Motor neuron (in vitro differentiated cells): Measurements from ENCODE around the gene RYR2. TPM values are rescaled to one million over a fixed set of nuclear protein-coding genes. Genes with fewer than 3 reads are reported as not detected.
A peak's percentile ranks its signal among the peaks of the same experiment; 100 is the strongest.

ENCODE experiments used
- ATAC-seq, 8 experiments: fragments of 200-7000 bp; cut with Tn5 transposase; replicated peaks in 6 of 8; 2 replicates each; pipeline ENCODE4 v1.8.0; 2021; ENCODE audit warnings: mild to moderate bottlenecking in 8 of 8, moderate library complexity in 8 of 8
- H3K27ac ChIP-seq, 2 donors: fragments of 250-450 bp; sonication (Bioruptor Pico); 2 replicates each; pipeline ENCODE4 v1.9.0; 2021; ENCODE audit warnings: antibody characterized with exemption in 2 of 2, mild to moderate bottlenecking in 2 of 2, moderate library complexity in 1 of 2
- H3K4me1 ChIP-seq, 2 donors: fragments of 250-450 bp; sonication (Bioruptor Pico); replicated peaks in 1 of 2; 2 replicates each; pipeline ENCODE4 v1.6.1; 2021; ENCODE audit warnings: antibody characterized with exemption in 2 of 2, mild to moderate bottlenecking in 2 of 2, moderate library complexity in 1 of 2
- H3K4me3 ChIP-seq, 5 donors: fragments of 250-450 bp; sonication (Bioruptor Pico); 2 replicates each; pipeline ENCODE4 v1.9.0; 2021; ENCODE audit warnings: antibody characterized with exemption in 5 of 5, mild to moderate bottlenecking in 5 of 5, moderate library complexity in 4 of 5
- WGBS, 10 experiments: fragments of 450-650 bp; shearing (Covaris generic); methylation state at CpG; one replicate each; pipeline ENCODE4 v1.0.0; 2022; 5-methylcytosine and 5-hydroxymethylcytosine counted together
- in situ Hi-C, 9 experiments: fragments of 400-800 bp; cut with MboI; loops; one replicate each; pipeline ENCODE4 v1.15.0; 2021; ENCODE audit warnings: low sequenced_read_pairs in 9 of 9, low pct_unique_long_range_greater_than_20kb in 2 of 9; ENCODE audit not compliant: unreplicated experiment in 9 of 9
- total RNA-seq, 8 experiments: library from RNA; unstranded; fragments of 300-600 nt; gene quantifications; 2 replicates each; pipeline versions ENCODE4 v1.2.3 to v1.2.4, GENCODE V29; 2022

The RYR2 gene
- total RNA-seq, 8 experiments from 2014 or later = 0.32 to 6.8 (median 0.63) TPM

GRCh38 chr1:237393632-237394031 is 351.6 kb downstream of the RYR2 start:
- in situ Hi-C loops = loop anchor here in 1 of 9 experiments (25.0 kb wide), 1 partner anchor 631 kb away; no protein-coding TSS in a partner anchor
- 0 to 91% (median 55%) methylated on average over 1 to 3 of the region's 3 CpGs for WGBS, 10 experiments
- no peaks in the 10 kb centered on the region for H3K4me1 ChIP-seq
- H3K4me3 ChIP-seq = no peak overlapping the region
- no peak overlapping the region for H3K27ac ChIP-seq
- ATAC-seq = no peak

DNA sequence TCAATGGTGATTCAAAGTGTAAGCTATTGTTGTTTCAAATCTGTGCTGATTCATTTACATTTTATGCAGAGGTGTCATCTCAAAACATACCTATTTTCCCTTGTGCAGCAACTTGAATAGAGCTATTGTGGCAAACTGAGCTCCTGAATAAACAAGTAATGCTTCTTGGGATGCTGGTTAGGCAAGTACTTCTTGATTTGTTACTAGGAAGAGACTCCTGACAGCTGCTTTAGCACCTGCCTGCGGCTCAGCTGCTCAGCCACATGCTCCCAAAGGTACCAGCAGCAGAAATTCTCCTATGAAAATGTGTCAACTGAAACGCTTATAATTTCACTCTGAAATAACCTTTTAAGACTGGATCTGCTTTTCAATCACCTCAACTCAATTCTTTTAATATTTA is 352.3 kb downstream of the RYR2 start:
- H3K4me1 ChIP-seq = no peaks in the 10 kb centered on the region
- no peak overlapping the region for H3K27ac ChIP-seq
- ATAC-seq = no peak
- no peak overlapping the region for H3K4me3 ChIP-seq
- in situ Hi-C loops = loop anchor here in 1 of 9 experiments (25.0 kb wide), 1 partner anchor 632 kb away; no protein-coding TSS in a partner anchor
- 0 to 86% (median 75%) methylated on average over 1 to 2 of the region's 2 CpGs; no CpG with 5 or more reads in 1 of the 10 experiments for WGBS, 10 experiments

DNA sequence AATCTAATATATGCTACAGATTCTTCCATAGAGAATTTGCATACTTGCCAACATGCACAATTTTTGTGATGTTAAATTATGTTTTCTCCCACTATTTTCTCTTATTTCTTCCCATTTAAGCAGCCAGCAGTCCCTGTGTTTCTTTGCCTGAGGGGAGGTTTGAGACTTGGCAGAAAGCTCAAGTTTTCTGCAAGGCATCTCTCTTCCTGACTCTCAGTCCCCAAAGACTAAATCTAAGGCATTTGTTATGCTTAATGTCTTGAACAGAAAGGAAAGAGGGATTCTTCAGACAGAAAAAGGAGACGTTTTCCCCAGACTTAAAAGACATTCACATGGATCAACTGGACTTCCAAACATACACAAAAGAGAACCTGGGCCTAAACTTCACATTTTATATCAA is 354.4 kb downstream of the RYR2 start:
- Histone ChIP-seq H3K27ac (no peak overlapping the region), H3K4me3 (no peak overlapping the region), H3K4me1 (no peaks in the 10 kb centered on the region)
- ATAC-seq = no peak
- in situ Hi-C loops = loop anchor here in 1 of 9 experiments (25.0 kb wide), 1 partner anchor 634 kb away; no protein-coding TSS in a partner anchor
- WGBS, 10 experiments = 0 to 56% (median 8%) methylated on average over 1 of the region's 1 CpG; no CpG with 5 or more reads in 1 of the 10 experiments

- ATAC-seq = no peak
- H3K27ac ChIP-seq = no peak overlapping the region
- H3K4me3 ChIP-seq = no peak overlapping the region
- in situ Hi-C loops = loop anchor here in 1 of 9 experiments (25.0 kb wide), 1 partner anchor 636 kb away; no protein-coding TSS in a partner anchor
- 19 to 93% (median 73%) methylated on average over 1 to 4 of the region's 4 CpGs; no CpG with 5 or more reads in 1 of the 10 experiments for WGBS, 10 experiments
- no peaks in the 10 kb centered on the region for H3K4me1 ChIP-seq
These were observed 356.8 kb downstream of the RYR2 start for GRCh38 chr1:237398751-237399150.

- in situ Hi-C loops = no loop called here
- Histone ChIP-seq H3K4me1 (no peaks in the 10 kb centered on the region), H3K27ac (no peak overlapping the region), H3K4me3 (no peak overlapping the region)
- WGBS, 10 experiments = 20 to 100% (median 68%) methylated on average over 1 to 3 of the region's 3 CpGs; no CpG with 5 or more reads in 4 of the 10 experiments
- no peak for ATAC-seq
These were observed 363.9 kb downstream of the RYR2 start for GRCh38 chr1:237405912-237406311.

- 17 to 100% (median 62%) methylated on average over 1 to 2 of the region's 2 CpGs; no CpG with 5 or more reads in 1 of the 10 experiments for WGBS, 10 experiments
- no peak for ATAC-seq
- in situ Hi-C loops = no loop called here
- H3K4me1 ChIP-seq = no peaks in the 10 kb centered on the region
- H3K4me3 ChIP-seq = no peak overlapping the region
- no peak overlapping the region for H3K27ac ChIP-seq
These were observed 369.6 kb downstream of the RYR2 start for GRCh38 chr1:237411621-237412020.

DNA sequence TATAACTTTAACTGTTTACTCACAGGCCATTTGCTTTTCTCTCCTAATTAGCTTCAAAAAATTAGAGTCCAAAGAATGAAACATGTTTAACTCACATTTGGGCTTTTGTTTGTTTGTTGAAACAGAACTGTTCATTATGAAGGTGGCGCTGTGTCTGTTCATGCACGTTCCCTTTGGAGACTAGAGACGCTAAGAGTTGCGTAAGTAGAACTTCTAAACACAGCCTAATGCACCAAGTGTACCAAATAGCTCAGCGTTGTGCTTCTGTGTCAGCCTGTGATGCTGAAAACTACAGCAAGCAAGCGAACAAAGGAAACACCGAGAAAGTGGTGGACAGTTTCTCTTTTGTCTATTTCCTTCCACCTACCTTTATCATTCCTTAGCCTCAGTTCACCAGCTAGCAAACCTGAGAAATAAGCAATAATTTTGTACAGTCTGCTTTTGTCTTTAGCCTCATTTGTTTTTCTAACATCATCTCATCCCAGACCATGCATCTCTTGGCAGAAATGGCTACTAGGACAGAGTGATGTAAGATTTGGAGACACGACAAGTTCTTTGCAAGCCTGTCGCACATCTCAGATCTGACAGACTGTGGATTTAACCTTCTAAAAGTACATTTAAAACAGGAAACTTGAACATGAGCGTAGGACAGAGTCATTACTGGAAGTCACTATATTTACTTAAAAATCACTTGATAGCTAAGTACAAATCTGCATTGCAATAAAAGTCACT is 375.1 kb downstream of the RYR2 start:
- 15 to 96% (median 87%) methylated on average over 3 to 10 of the region's 10 CpGs for WGBS, 10 experiments
- no peaks in the 10 kb centered on the region for H3K4me1 ChIP-seq
- in situ Hi-C loops = no loop called here
- no peak overlapping the region for H3K4me3 ChIP-seq
- H3K27ac ChIP-seq = no peak overlapping the region
- ATAC-seq = no peak

DNA sequence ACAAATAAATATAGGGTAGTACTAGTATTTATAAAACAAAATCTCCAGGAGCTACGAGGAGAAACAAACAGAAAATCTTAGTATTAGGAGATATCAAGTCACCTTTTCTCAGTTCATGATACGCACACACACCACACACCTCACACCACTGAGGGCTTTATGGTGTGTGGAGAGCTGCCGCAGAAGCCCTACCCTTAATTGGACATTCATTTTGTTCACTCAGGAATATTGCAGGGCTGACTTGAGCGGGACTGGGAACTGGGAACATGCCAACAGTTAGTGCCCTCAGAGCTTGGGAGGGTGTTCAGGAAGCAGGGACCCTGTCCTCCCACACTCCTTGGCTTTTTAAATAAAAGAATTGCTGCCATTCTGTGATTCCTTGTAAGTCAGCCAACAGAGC is 386.8 kb downstream of the RYR2 start:
- WGBS, 10 experiments = 6 to 100% (median 80%) methylated on average over 1 to 4 of the region's 4 CpGs; no CpG with 5 or more reads in 1 of the 10 experiments

DNA sequence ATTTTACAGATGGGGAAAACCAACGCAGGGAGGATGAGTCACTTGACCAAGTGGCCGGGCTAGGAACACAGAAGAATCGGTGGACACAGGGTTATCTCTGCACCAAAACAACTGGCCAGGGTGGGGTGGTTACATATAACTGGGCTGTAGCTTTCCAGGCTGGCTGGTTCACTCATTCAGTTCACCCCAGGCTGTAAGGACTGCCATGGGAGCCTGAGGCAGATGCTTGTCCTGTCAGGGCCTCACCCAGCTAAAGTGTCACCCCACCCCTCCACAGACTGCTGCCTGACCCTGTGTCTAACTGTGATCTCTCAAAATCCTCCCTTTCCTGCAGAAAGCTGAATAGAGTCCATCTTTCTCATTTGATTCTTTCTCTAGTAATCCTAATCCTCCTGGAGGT is 387.3 kb downstream of the RYR2 start:
- no peaks in the 10 kb centered on the region for H3K4me1 ChIP-seq
- WGBS, 10 experiments = 48 to 86% (median 81%) methylated on average over 2 of the region's 3 CpGs; no CpG with 5 or more reads in 6 of the 10 experiments
- in situ Hi-C loops = no loop called here
- no peak overlapping the region for H3K4me3 ChIP-seq
- H3K27ac ChIP-seq = no peak overlapping the region
- ATAC-seq = peak in 2 of 8 experiments; percentile 14 to 37

More for the DNA sequence above, 386.8 kb downstream of the RYR2 start:
- Histone ChIP-seq H3K4me3 (no peak overlapping the region), H3K27ac (no peak overlapping the region), H3K4me1 (no peaks in the 10 kb centered on the region)
- no peak for ATAC-seq
- in situ Hi-C loops = no loop called here

DNA sequence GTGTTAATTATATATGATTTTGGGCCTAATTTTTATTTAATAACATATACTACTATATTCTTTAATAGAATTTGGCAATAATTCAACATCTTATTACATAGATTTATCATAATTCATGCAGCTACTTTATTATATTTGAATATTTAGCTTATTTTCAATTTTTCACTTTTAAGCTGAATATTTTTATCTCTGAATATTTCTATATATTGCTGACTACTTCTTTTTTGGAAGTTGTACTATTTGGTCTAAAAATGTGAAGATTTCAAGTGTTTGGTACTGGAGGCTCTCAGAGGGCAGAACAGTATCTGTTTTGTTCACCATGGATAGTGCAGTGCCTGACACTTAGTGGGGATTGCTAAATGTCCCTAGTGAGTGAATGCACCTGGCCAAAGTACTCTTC is 389.5 kb downstream of the RYR2 start:
- Histone ChIP-seq H3K27ac (no peak overlapping the region), H3K4me3 (no peak overlapping the region), H3K4me1 (no peaks in the 10 kb centered on the region)
- ATAC-seq = no peak
- in situ Hi-C loops = no loop called here

DNA sequence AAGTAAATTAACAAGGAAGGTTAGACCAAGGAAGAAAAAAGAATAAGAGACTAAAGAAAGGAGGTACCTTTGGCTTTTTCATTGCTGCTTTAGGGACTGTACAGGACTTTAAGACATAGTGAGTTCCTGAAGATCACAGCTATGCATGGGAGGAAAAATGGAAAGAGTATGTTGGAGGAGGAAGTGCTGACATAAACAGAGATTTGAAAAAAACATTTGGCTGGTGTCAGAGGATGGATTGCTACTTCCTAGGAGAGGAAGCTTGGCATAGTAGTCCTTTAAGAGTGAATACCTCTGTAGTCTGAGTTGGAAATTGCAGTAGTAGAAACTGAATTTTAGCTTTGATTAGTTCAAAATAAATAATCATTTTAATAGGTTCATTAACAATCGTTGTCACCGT is 398.4 kb downstream of the RYR2 start:
- in situ Hi-C loops = no loop called here

GRCh38 chr1:237444120-237444790 is 402.3 kb downstream of the RYR2 start:
- H3K4me1 ChIP-seq = no peaks in the 10 kb centered on the region
- in situ Hi-C loops = no loop called here
- no peak overlapping the region for H3K4me3 ChIP-seq
- no peak for ATAC-seq
- no peak overlapping the region for H3K27ac ChIP-seq
- 0 to 87% (median 35%) methylated on average over 1 to 3 of the region's 3 CpGs; no CpG with 5 or more reads in 1 of the 10 experiments for WGBS, 10 experiments

More for the DNA sequence above, 398.4 kb downstream of the RYR2 start:
- Histone ChIP-seq H3K4me1 (no peaks in the 10 kb centered on the region), H3K4me3 (no peak overlapping the region), H3K27ac (no peak overlapping the region)
- 0 to 93% (median 44%) methylated on average over 1 to 2 of the region's 2 CpGs; no CpG with 5 or more reads in 1 of the 10 experiments for WGBS, 10 experiments
- no peak for ATAC-seq

DNA sequence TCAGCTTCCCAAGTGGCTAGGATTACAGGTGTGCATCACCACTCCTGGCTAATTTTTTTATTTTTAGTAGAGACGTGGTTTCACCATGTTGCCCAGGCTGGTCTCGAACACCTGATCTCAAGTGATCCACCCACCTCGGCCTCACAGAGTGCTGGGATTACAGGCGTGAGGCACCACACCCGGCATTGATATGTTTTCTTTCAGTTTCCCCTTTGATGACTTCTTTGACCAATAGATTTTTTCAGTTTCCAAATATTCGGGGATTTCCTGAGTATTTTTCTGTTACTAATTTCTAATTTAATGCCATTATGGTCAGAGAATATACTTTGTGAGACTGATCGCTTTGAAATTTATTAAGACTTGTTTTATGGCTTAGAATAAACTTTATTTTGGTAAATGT is 406.1 kb downstream of the RYR2 start:
- Histone ChIP-seq H3K4me3 (no peak overlapping the region), H3K4me1 (no peaks in the 10 kb centered on the region), H3K27ac (no peak overlapping the region)
- 11 to 92% (median 67%) methylated on average over 1 to 7 of the region's 7 CpGs for WGBS, 10 experiments
- in situ Hi-C loops = no loop called here
- ATAC-seq = no peak
